Lower lobe of right lung (tissue), 2 donors: ENCODE results near the gene ADORA2A. TPM values are rescaled to one million over a fixed set of nuclear protein-coding genes. Genes with fewer than 3 reads are reported as not detected.

Source experiments
- ATAC-seq, 2 donors: fragments of 200-7000 bp; cut with Tn5 transposase; one replicate each; pipeline ENCODE4 v1.9.1; 2020 to 2022; ENCODE audit warnings: mild to moderate bottlenecking in 2 of 2, moderate library complexity in 2 of 2
- DNase-seq: peaks from one replicate; pipeline ENCODE4 v3.0.0-alpha.2; 2020
- H3K27ac ChIP-seq: fragments of 200-600 bp; one replicate; pipeline ENCODE4 v1.8.0; 2022
- H3K27me3 ChIP-seq: fragments of 200-600 bp; one replicate; pipeline ENCODE4 v1.8.0; 2022; ENCODE audit warnings: low read depth
- H3K36me3 ChIP-seq: fragments of 200-600 bp; one replicate; pipeline ENCODE4 v1.8.0; 2022; ENCODE audit warnings: mild to moderate bottlenecking
- H3K4me1 ChIP-seq: fragments of 200-600 bp; one replicate; pipeline ENCODE4 v1.8.0; 2022
- H3K4me3 ChIP-seq: fragments of 200-600 bp; one replicate; pipeline ENCODE4 v1.8.0; 2022; ENCODE audit warnings: mild to moderate bottlenecking
- H3K9me3 ChIP-seq: fragments of 200-600 bp; one replicate; pipeline ENCODE4 v1.8.0; 2022
- intact Hi-C: fragments of 100-400 bp; cut with DNase I; formaldehyde crosslinking; loops from one replicate; pipeline ENCODE4 v1.11.0; 2022
- total RNA-seq: library from RNA; stranded (reverse); fragmentation: NEBNext Ultra II Directional; extraction: Animal tissue kit (Norgen Biotek cat#: 25700); gene quantifications from one replicate; pipeline ENCODE4 v1.2.1, GENCODE V29; 2021
- TF ChIP-seq, protein P1 (sequence below): fragments of 200-600 bp; IDR thresholded peaks from one replicate; pipeline ENCODE4 v1.8.0; 2022; ENCODE audit warnings: antibody characterized with exemption, mild to moderate bottlenecking
- donor health status: DM: no; HTN: yes; CAD: no; lungs with severe emphysema.

ADORA2A gene
- total RNA-seq, 1 donor from 2014 or later: 16.0 TPM

DNA sequence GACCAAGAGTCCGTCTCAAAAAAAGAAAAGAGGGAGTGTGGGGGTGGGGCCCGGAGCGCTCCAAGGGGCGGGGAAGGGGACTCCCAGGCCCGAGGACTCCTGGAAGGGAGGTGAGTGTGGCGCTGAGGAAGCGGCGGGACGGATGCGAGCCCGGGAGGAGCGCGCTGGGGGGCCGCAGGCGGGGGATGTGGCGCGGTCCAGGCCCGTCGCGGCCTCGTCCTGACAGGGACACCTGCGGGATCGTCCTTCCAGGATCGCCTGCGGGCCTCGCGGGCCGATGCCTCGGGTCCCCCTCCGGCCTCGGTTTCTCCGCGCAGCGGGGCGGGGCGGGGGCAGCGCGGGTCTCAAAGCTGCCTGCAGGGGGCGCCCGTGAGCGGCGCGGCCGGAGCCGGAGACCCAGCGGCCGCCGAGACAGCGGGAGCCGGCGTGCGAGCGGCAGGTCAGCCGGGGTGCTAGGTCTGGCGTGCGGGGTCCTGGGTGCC is 3.8 kb upstream of the ADORA2A start:
- H3K27me3 ChIP-seq: peaks cover 13% of the 10 kb centered on the region
- peak overlapping the region; percentile 75 for H3K4me3 ChIP-seq
- intact Hi-C loops: no loop called here
- no peaks in the 10 kb centered on the region for H3K9me3 ChIP-seq
- peak overlapping the region; percentile 77 for H3K27ac ChIP-seq
- peak; percentile 82 for DNase-seq
- peaks cover 65% of the 10 kb centered on the region for H3K4me1 ChIP-seq
- TF ChIP-seq, protein P1, sequence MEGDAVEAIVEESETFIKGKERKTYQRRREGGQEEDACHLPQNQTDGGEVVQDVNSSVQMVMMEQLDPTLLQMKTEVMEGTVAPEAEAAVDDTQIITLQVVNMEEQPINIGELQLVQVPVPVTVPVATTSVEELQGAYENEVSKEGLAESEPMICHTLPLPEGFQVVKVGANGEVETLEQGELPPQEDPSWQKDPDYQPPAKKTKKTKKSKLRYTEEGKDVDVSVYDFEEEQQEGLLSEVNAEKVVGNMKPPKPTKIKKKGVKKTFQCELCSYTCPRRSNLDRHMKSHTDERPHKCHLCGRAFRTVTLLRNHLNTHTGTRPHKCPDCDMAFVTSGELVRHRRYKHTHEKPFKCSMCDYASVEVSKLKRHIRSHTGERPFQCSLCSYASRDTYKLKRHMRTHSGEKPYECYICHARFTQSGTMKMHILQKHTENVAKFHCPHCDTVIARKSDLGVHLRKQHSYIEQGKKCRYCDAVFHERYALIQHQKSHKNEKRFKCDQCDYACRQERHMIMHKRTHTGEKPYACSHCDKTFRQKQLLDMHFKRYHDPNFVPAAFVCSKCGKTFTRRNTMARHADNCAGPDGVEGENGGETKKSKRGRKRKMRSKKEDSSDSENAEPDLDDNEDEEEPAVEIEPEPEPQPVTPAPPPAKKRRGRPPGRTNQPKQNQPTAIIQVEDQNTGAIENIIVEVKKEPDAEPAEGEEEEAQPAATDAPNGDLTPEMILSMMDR: peak; percentile 94
- no peaks in the 10 kb centered on the region for H3K36me3 ChIP-seq
- ATAC-seq: peak; percentile 78 to 86

DNA sequence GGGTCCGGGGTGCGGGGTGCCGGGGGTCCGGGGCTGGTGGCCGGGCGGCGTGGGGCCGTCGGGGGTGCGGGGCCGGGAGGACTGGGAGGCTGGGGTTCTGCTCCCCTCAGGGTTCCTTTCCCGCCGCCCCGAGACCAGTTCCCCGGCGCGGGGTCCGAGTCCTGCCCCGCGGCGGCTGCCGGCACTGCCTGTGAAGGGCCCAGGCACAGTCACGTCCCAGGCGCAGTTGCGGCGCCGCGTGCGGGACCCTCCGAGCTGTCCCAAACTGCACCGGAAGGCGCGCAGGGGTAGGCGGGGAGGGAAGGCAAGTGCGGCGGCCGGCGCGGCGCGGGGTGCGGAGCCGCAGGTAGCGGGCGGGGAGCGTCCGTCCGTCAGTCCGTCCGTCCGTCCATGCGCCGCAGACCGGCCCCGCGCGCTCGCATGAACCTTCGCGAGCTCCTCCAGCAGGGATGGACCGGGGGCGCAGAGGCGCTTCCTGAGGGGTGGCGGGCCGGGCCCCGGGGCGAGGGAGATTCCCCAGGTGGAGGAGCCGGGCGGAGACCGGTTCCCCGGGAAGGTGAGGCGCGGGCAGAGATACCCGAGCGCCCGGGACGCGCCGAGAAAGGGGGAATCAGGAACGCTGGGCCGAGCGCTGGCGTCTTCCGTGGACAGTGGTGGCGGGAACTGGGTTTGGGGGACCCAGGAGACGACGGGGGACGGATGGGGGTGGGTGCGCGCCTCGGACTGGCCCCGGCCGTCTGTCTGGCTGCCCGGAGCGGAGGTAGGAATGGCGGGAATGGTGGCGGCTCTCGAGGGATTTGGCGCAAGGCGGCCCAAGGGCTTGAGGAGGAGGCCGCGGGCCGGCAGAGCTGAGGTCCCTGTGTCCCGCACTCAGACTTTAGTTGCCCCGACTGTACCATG is 3.1 kb upstream of the ADORA2A start:
- Histone ChIP-seq H3K4me1 (peaks cover 72% of the 10 kb centered on the region), H3K4me3 (peak overlapping the region; percentile 75), H3K27ac (peak overlapping the region; percentile 77), H3K36me3 (no peaks in the 10 kb centered on the region), H3K9me3 (no peaks in the 10 kb centered on the region), H3K27me3 (peaks cover 13% of the 10 kb centered on the region)
- intact Hi-C loops: no loop called here
- TF ChIP-seq, protein P1: no peak
- DNase-seq (peak; percentile 62), ATAC-seq (peak; percentile 31 to 52)

DNA sequence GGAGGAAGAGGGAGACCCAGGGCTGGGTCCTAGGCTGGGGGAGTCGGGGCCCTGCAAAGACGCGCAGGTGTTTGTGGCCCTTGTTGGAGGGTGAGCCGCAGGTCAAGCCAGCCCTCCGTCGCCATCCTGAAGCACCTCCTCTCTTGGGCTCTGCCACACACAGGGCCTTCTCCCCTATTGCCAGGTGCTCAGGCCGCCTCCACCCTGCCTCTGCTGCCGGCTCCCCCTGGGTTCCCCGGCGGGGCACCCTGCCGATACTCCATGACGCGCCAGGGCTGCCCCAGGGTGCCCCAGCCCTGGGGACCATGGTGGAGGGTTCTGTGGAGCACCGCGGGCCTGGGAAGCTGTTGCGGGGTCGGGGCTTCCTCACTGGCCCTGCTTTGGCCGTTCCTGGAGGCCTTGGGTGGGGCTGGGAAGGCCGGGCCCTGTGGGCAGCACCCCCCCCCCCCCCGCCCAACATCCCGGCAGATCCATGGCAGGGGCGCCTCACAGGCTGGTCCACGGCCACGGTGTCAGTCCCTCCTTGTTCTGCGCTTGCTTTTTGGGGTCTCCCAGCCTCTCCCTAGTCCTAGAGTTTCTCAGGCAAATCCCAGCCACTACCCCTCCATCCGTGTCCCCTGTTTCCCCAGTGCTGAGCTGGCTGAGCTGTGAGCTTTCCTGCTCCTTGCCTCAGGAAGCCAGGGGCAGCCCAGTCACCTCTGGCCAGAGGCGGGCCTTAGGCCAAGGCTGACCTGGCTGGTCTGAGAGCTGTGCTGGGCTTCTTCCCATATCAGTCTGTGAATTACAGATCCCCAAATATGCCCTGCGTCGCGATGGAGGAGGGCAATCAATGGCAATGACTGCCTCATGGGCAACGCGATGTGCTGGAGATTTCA is 2.3 kb upstream of the ADORA2A start:
- H3K4me1 ChIP-seq: peaks cover 73% of the 10 kb centered on the region
- peaks cover 13% of the 10 kb centered on the region for H3K27me3 ChIP-seq
- H3K27ac ChIP-seq: peak overlapping the region; percentile 77
- H3K36me3 ChIP-seq: no peaks in the 10 kb centered on the region
- TF ChIP-seq, protein P1: no peak
- ATAC-seq (no peak), DNase-seq (no peak)
- H3K9me3 ChIP-seq: no peaks in the 10 kb centered on the region
- H3K4me3 ChIP-seq: peak overlapping the region; percentile 75
- intact Hi-C loops: no loop called here

DNA sequence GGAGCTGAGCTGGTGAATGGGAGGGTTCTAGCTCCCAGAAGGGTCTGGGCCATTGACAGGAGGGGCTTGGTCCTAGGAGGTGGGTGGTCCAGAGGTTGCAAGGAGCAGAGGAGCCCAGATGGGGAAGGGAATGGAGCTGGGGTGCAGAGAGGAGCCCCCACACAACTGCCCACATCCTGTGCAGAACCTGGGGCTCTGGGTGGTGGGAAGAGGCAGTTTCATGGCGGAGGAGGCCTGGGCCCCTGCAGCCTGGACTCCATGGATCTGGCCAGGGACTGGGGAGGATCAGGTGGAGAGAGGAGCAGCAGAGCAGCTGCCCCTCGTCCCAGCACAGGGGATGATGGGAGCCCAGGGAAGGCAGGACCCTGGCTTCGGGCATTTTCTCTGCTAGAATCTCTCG is 963 bp upstream of the ADORA2A start:
- Histone ChIP-seq H3K27ac (peak overlapping the region; percentile 74), H3K4me3 (peak overlapping the region; percentile 37), H3K4me1 (peaks cover 73% of the 10 kb centered on the region), H3K9me3 (no peaks in the 10 kb centered on the region), H3K36me3 (no peaks in the 10 kb centered on the region), H3K27me3 (peaks cover 13% of the 10 kb centered on the region)
- ATAC-seq (no peak), DNase-seq (no peak)
- TF ChIP-seq, protein P1: no peak
- intact Hi-C loops: no loop called here

DNA sequence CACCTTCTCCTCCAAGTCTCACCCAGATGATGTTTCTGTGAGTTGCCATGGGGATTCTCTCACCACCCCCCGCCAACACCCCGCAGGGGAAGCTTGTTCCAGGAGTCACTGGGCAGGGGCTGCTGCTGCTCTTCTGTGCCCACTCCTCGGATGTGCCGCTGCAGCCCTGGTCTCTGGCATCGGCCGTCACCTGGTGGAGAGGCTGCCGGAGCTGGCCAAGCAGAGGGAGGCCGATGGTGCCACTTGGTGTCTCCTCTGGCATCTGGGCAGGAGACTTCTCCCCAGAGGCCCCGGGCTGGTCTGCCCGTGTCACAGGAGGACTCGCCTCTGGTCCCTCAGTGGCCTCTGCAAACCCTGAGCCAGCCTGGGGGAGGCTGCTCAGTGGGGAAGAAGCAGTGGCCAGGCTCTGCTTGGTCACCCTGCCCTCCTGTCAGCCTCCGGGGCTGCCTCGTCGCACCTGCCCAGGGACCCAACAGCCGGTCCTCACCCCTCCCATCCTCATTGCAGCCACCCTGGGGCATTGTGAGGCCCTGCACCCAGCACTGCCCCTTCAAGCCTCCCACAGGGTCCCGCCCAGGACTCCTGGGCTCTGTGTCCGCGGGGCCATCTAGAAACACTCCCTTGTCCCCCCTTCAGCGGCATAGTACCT is 424 bp upstream of the ADORA2A start:
- DNase-seq: no peak
- peaks cover 13% of the 10 kb centered on the region for H3K27me3 ChIP-seq
- peak overlapping the region; percentile 74 for H3K27ac ChIP-seq
- ATAC-seq: no peak
- peaks cover 73% of the 10 kb centered on the region for H3K4me1 ChIP-seq
- H3K9me3 ChIP-seq: no peaks in the 10 kb centered on the region
- TF ChIP-seq, protein P1: no peak
- H3K4me3 ChIP-seq: peak overlapping the region; percentile 37
- H3K36me3 ChIP-seq: no peaks in the 10 kb centered on the region
- intact Hi-C loops: no loop called here
